H1 (cell line): ENCODE data around the gene CHAC1. TPM values are rescaled to one million over a fixed set of nuclear protein-coding genes. Genes with fewer than 3 reads are reported as not detected.

Experiments
- CTCF ChIA-PET: fragments of 300-600 bp; sonication (Branson Sonifier 250); formaldehyde crosslinking; loops from one replicate; lab custom pipeline; 2021; ENCODE audit not compliant: partially characterized antibody; lab: Charles Lee
- POLR2A ChIA-PET: fragments of 300-600 bp; sonication (Branson Sonifier 250); formaldehyde crosslinking; loops from one replicate; lab custom pipeline; 2021; ENCODE audit warnings: inconsistent platforms; ENCODE audit not compliant: partially characterized antibody; lab: Charles Lee
- DNase-seq, 2 experiments: peaks; one replicate each; pipeline versions ENCODE4 v3.0.0 to v3.0.0-alpha.2; 2010 to 2022; ENCODE audit warnings: low spot score in 2 of 2, low read depth in 1 of 2, mixed read lengths in 1 of 2
- FAIRE-seq: peaks from 2 replicates; lab custom pipeline; 2011; peaks lifted over from hg19 to GRCh38; lab: Jason Lieb, UNC
- H2AFZ ChIP-seq: 2 replicates; pipeline ENCODE4 v1.8.1; 2012; ENCODE audit warnings: low read length, inconsistent platforms
- H2AK5ac ChIP-seq: 2 replicates; pipeline ENCODE4 v1.6.1; 2013; ENCODE audit warnings: low read depth, low read length
- H2BK120ac ChIP-seq: replicated peaks from 2 replicates; pipeline ENCODE3; 2013; ENCODE audit warnings: low read depth, low read length, inconsistent platforms
- H2BK12ac ChIP-seq: 2 replicates; pipeline ENCODE4 v1.6.1; 2013; ENCODE audit warnings: low read depth, low read length
- H2BK15ac ChIP-seq: 2 replicates; pipeline ENCODE4 v1.6.1; 2013; ENCODE audit warnings: low read length
- H2BK20ac ChIP-seq: 2 replicates; pipeline ENCODE4 v1.6.1; 2013; ENCODE audit warnings: low read length
- H2BK5ac ChIP-seq: 2 replicates; pipeline ENCODE4 v1.6.1; 2013; ENCODE audit warnings: low read depth, low read length
- H3K14ac ChIP-seq: 2 replicates; pipeline ENCODE4 v1.6.1; 2013; ENCODE audit warnings: inconsistent platforms; ENCODE audit not compliant: insufficient read length
- H3K18ac ChIP-seq: 2 replicates; pipeline ENCODE4 v1.6.1; 2013; ENCODE audit warnings: low read length; ENCODE audit errors: extremely low read depth
- H3K23ac ChIP-seq: 2 replicates; pipeline ENCODE4 v1.6.1; 2013; ENCODE audit warnings: inconsistent platforms; ENCODE audit not compliant: insufficient read length
- H3K23me2 ChIP-seq: 2 replicates; pipeline ENCODE4 v1.6.1; 2013; ENCODE audit warnings: low read depth, low read length
- H3K27ac ChIP-seq: 2 replicates; pipeline ENCODE4 v1.6.1; 2011; ENCODE audit warnings: low read depth, low read length, inconsistent platforms
- H3K27me3 ChIP-seq, 4 experiments: replicated peaks in 1 of 4; 1 replicate in 1 of 4; 2 replicates in 3 of 4; pipeline versions ENCODE4 v1.6.1 to v1.8.1; 2011 to 2013; ENCODE audit warnings: low read length in 3 of 4, mild to moderate bottlenecking in 3 of 4, inconsistent platforms in 2 of 4, mixed read lengths in 2 of 4, moderate library complexity in 1 of 4; ENCODE audit not compliant: control insufficient read depth in 3 of 4, insufficient read depth in 3 of 4; ENCODE audit errors: extremely low read depth in 1 of 4
- H3K36me3 ChIP-seq, 4 experiments: 2 replicates each; pipeline versions ENCODE4 v1.6.1 to v1.8.1; 2011 to 2013; ENCODE audit warnings: mild to moderate bottlenecking in 4 of 4, low read length in 3 of 4, moderate library complexity in 2 of 4, control low read depth in 1 of 4, inconsistent platforms in 1 of 4; ENCODE audit not compliant: insufficient read depth in 4 of 4, control insufficient read depth in 2 of 4
- H3K4ac ChIP-seq: replicated peaks from 2 replicates; pipeline ENCODE3; 2013; ENCODE audit warnings: low read length, low read depth, mixed read lengths, inconsistent platforms; ENCODE audit not compliant: insufficient read length
- H3K4me1 ChIP-seq, 4 experiments: replicated peaks in 1 of 4; 1 replicate in 1 of 4; 2 replicates in 3 of 4; pipeline versions ENCODE4 v1.6.1 to v1.8.1; 2011 to 2013; ENCODE audit warnings: low read length in 3 of 4, inconsistent platforms in 2 of 4, mixed read lengths in 1 of 4; ENCODE audit not compliant: insufficient read depth in 4 of 4, control insufficient read depth in 3 of 4
- H3K4me2 ChIP-seq, 2 experiments: 2 replicates each; pipeline versions ENCODE4 v1.6.1 to v1.8.1; 2011 to 2013; ENCODE audit warnings: low read depth in 2 of 2, low read length in 2 of 2, control low read depth in 1 of 2, inconsistent platforms in 1 of 2, mild to moderate bottlenecking in 1 of 2; ENCODE audit not compliant: insufficient read depth in 1 of 2
- H3K4me3 ChIP-seq, 4 experiments: fragments of 200-600, 300-600 bp in 1 of 4; sonication (generic), shearing (Covaris generic), sonication (Bioruptor Twin) in 1 of 4; 2 replicates each; pipeline versions ENCODE4 v1.5.1 to v1.8.1; 2011 to 2016; ENCODE audit warnings: low read length in 4 of 4, low read depth in 3 of 4, control low read depth in 2 of 4, inconsistent platforms in 2 of 4, mild to moderate bottlenecking in 2 of 4, mixed read lengths in 1 of 4, moderate library complexity in 1 of 4; ENCODE audit not compliant: insufficient read depth in 2 of 4; ENCODE audit errors: extremely low read depth in 1 of 4
- H3K56ac ChIP-seq: replicated peaks from 2 replicates; pipeline ENCODE3; 2013; ENCODE audit warnings: low read depth, mild to moderate bottlenecking, mixed read lengths, low read length, inconsistent platforms; ENCODE audit not compliant: insufficient read length
- H3K79me1 ChIP-seq: 2 replicates; pipeline ENCODE4 v1.6.1; 2013; ENCODE audit warnings: low read depth, low read length, control low read depth
- H3K79me2 ChIP-seq, 2 experiments: 2 replicates each; pipeline versions ENCODE4 v1.6.1 to v1.8.1; 2012 to 2013; ENCODE audit warnings: low read length in 2 of 2, mild to moderate bottlenecking in 2 of 2, inconsistent platforms in 1 of 2; ENCODE audit not compliant: insufficient read depth in 2 of 2, control insufficient read depth in 1 of 2
- H3K9ac ChIP-seq, 4 experiments: replicated peaks in 1 of 4; 1 replicate in 1 of 4; 2 replicates in 3 of 4; pipeline versions ENCODE4 v1.6.1 to v1.8.1; 2011 to 2013; ENCODE audit warnings: low read depth in 3 of 4, low read length in 3 of 4, control low read depth in 2 of 4, mild to moderate bottlenecking in 2 of 4, moderate library complexity in 2 of 4, inconsistent platforms in 1 of 4; ENCODE audit errors: extremely low read depth in 1 of 4
- H3K9me3 ChIP-seq, 2 experiments: 2 replicates each; pipeline versions ENCODE4 v1.6.1 to v1.8.1; 2012 to 2013; ENCODE audit warnings: mild to moderate bottlenecking in 2 of 2, moderate library complexity in 2 of 2, control low read depth in 1 of 2, inconsistent platforms in 1 of 2, low read depth in 1 of 2, low read length in 1 of 2, mixed read lengths in 1 of 2; ENCODE audit not compliant: insufficient read depth in 2 of 2
- H4K20me1 ChIP-seq, 2 experiments: replicated peaks in 1 of 2; 2 replicates each; pipeline versions ENCODE3 to v1.8.1; 2011 to 2013; ENCODE audit warnings: inconsistent platforms in 2 of 2, low read length in 2 of 2, mild to moderate bottlenecking in 1 of 2; ENCODE audit not compliant: insufficient read depth in 2 of 2, control insufficient read depth in 1 of 2
- H4K5ac ChIP-seq: 2 replicates; pipeline ENCODE4 v1.6.1; 2013; ENCODE audit warnings: low read length, low read depth, mixed read lengths, inconsistent platforms; ENCODE audit not compliant: insufficient read length
- H4K8ac ChIP-seq: 2 replicates; pipeline ENCODE4 v1.8.0; 2013; ENCODE audit warnings: mild to moderate bottlenecking, moderate library complexity, low read length, inconsistent platforms; ENCODE audit not compliant: insufficient read depth; ENCODE audit errors: extremely low read depth
- H4K91ac ChIP-seq: replicated peaks from 2 replicates; pipeline ENCODE3; 2013; ENCODE audit warnings: low read length, mixed read lengths, inconsistent platforms; ENCODE audit not compliant: insufficient read length
- POLR2A ChIP-seq, 2 experiments: IDR thresholded peaks; 1 replicate in 1 of 2; 2 replicates in 1 of 2; pipeline ENCODE4 v1.6.1; 2011; ENCODE audit warnings: low read depth in 2 of 2, low read length in 2 of 2, mild to moderate bottlenecking in 2 of 2; ENCODE audit errors: control extremely low read depth in 1 of 2
- RBBP5 ChIP-seq: IDR thresholded peaks from 2 replicates; pipeline ENCODE4 v1.7.1; 2012; ENCODE audit warnings: low read depth, mild to moderate bottlenecking, inconsistent platforms, low read length, moderate library complexity, borderline replicate concordance
- WGBS, 2 experiments: shearing (Covaris generic) in 1 of 2; methylation state at CpG; one replicate each; pipeline versions ENCODE4 v1.1.6 to v1.1.7; 2013 to 2015; ENCODE audit warnings: low lambda C conversion rate in 2 of 2, mixed read lengths in 2 of 2, inconsistent platforms in 1 of 2, low coverage in 1 of 2, missing lambda C conversion rate in 1 of 2; ENCODE audit not compliant: insufficient replicate concordance in 2 of 2, insufficient coverage in 1 of 2, insufficient read length in 1 of 2; ENCODE audit errors: extremely low coverage in 1 of 2, missing lambda C conversion rate in 1 of 2; 5-methylcytosine and 5-hydroxymethylcytosine counted together
- polyA plus RNA-seq, 7 experiments: library from polyadenylated mRNA; depleted of rRNA in 3 of 7; stranded (reverse) in 5 of 7; unstranded in 2 of 7; fragments of >200 nt in 5 of 7; fragments of 200-250 nt in 2 of 7; gene quantifications; 1 replicate in 5 of 7; 2 replicates in 1 of 7; 4 replicates in 1 of 7; pipeline versions ENCODE4 v1.2.1 to v1.2.3, GENCODE V29; 2011 to 2013; ENCODE audit warnings: missing spikeins in 2 of 7, mixed read lengths in 2 of 7
- total RNA-seq: library from RNA; stranded (reverse); fragmentation: NEBNext Ultra II Directional; extraction: Animal tissue kit (Norgen Biotek cat#: 25700); gene quantifications from 2 replicates; pipeline ENCODE4 v1.2.1, GENCODE V29; 2021
- TF ChIP-seq, protein P1 (sequence below): IDR thresholded peaks from 2 replicates; pipeline ENCODE4 v1.6.1; 2012; ENCODE audit warnings: inconsistent platforms

The CHAC1 gene
- total and polyA plus RNA-seq, 2 of the 8 experiments (the other 6 are each of a cell fraction or from before 2014, with no cell fraction given), result 34.3 to 159 TPM

DNA sequence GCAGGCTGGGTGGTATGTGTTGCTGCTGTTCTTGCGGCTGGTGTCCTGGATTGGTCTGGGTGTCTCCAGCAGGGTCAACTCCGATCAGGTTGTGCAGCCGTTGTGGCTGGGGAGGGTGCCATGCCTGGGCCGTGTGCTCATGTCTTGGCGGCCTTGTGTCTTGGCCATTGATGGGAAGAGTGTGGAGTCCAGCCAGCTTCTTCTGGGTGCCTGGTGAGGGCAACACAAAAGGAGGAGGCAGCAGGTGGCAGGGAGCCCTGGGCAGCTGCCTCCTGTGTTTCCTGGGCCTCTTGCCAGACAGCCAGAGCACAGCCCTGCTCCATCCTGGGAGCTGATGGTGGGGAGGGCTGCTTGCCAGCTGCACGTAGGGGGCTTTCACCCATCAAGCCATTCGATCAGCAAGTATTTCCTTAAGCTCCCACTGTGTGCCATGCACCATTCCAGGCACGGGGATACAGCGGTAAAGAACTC is 4.3 kb downstream of the CHAC1 start:
- TF ChIP-seq, protein P1, sequence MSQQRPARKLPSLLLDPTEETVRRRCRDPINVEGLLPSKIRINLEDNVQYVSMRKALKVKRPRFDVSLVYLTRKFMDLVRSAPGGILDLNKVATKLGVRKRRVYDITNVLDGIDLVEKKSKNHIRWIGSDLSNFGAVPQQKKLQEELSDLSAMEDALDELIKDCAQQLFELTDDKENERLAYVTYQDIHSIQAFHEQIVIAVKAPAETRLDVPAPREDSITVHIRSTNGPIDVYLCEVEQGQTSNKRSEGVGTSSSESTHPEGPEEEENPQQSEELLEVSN, result 0 out of 2 replicates have a peak, but pooled peaks have one; percentile 17
- TF ChIP-seq RBBP5, result no peak
- peak in 1 of 2 experiments; percentile 31; a peak in 2 of 3 replicates for TF ChIP-seq POLR2A (IDR thresholded peaks at IDR 0.05; ENCODE audit: control extremely low read depth in 1 of 2, low read depth in 2 of 2, low read length in 2 of 2)
- 91% methylated on average over 9 of the region's 9 CpGs; no CpG with 5 or more reads in 1 of the 2 experiments for WGBS, 2 experiments
- Histone ChIP-seq H2BK5ac (no peak overlapping the region; the same call in 1 of the 2 replicates), H3K79me1 (no peaks in the 10 kb centered on the region; the same call in 1 of the 2 replicates), H4K91ac (no peak overlapping the region), H3K4me3 (no peak overlapping the region), H3K79me2 (peaks cover 0 to 28% of the 10 kb centered on the region in 2 experiments; a peak in 2 of 4 replicates), H3K23ac (no peak overlapping the region), H3K23me2 (peaks cover 7% of the 10 kb centered on the region), H3K27ac (no peak overlapping the region), H2BK15ac (no peak overlapping the region), H3K36me3 (peaks cover 8 to 33% (median 12%) of the 10 kb centered on the region in 4 experiments), H3K9ac (no peak overlapping the region), H3K4me2 (no peak overlapping the region), H2AFZ (no peak overlapping the region), H3K9me3 (no peaks in the 10 kb centered on the region), H3K27me3 (no peaks in the 10 kb centered on the region), H3K56ac (no peak overlapping the region), H2BK12ac (no peak overlapping the region), H3K18ac (no peak overlapping the region), H4K5ac (no peak overlapping the region), H2AK5ac (peak overlapping the region; percentile 57; the same call in 1 of the 2 replicates), H2BK120ac (no peak overlapping the region), H3K4ac (no peak overlapping the region), H3K14ac (no peak overlapping the region), H3K4me1 (peaks cover 0 to 9% (median 5%) of the 10 kb centered on the region in 4 experiments; a peak in 5 of 7 replicates), H4K8ac (peak overlapping the region; percentile 28; the same call in 1 of the 2 replicates), H4K20me1 (peaks cover 0 to 12% of the 10 kb centered on the region in 2 experiments), H2BK20ac (no peak overlapping the region)
- FAIRE-seq, result no peak
- POLR2A ChIA-PET, result interaction anchor here (0.6 to 43.8 kb wide), 14 partner anchors 6 to 1265 kb away, joined by 3 to 1505 read pairs (median 6); partner anchors contain the start of genes CHAC1, DLL4, NUSAP1 and OIP5
- DNase-seq, result no peak
- CTCF ChIA-PET, result interaction anchor here (1.2 to 4.7 kb wide), 4 partner anchors 16 to 62 kb away, joined by 3 to 48 read pairs (median 15); partner anchors contain the start of gene DLL4
